Measurements from ENCODE around the gene ZFP3. TPM values are rescaled to one million over a fixed set of nuclear protein-coding genes. Genes with fewer than 3 reads are reported as not detected.
A peak's percentile ranks its signal among the peaks of the same experiment; 100 is the strongest.
"Not testable (repeated sequence)": the region's sequence is repeated elsewhere in the genome, so short reads cannot be mapped to it uniquely, and the experiment has no call there.

The ZFP3 gene
- total RNA-seq (1 to 10 TPM; 4.8 to 7.3 TPM), polyA plus RNA-seq (1 to 10 TPM; 2.3 to 2.6 TPM)
- long read RNA-seq, donor 1, full-length matches to known transcripts = 6 of 6 reads
- long read RNA-seq, donor 1, partial matches to known transcripts = 0 of 6 reads
- long read RNA-seq, donor 1, other reads (novel, unspliced or antisense) = 0 of 6 reads
- long read RNA-seq, donor 2, full-length matches to known transcripts = 2 of 2 reads
- long read RNA-seq, donor 2, partial matches to known transcripts = 0 of 2 reads
- long read RNA-seq, donor 2, other reads (novel, unspliced or antisense) = 0 of 2 reads
- long read RNA-seq, donor 3, full-length matches to known transcripts = 1 of 1 reads
- long read RNA-seq, donor 3, partial matches to known transcripts = 0 of 1 reads
- long read RNA-seq, donor 3, other reads (novel, unspliced or antisense) = 0 of 1 reads
- long read RNA-seq, donor 4, full-length matches to known transcripts = 2 of 2 reads
- long read RNA-seq, donor 4, partial matches to known transcripts = 0 of 2 reads
- long read RNA-seq, donor 4, other reads (novel, unspliced or antisense) = 0 of 2 reads
- long read RNA-seq, donor 5, full-length matches to known transcripts = 4 of 4 reads
- long read RNA-seq, donor 5, partial matches to known transcripts = 0 of 4 reads
- long read RNA-seq, donor 5, other reads (novel, unspliced or antisense) = 0 of 4 reads

DNA sequence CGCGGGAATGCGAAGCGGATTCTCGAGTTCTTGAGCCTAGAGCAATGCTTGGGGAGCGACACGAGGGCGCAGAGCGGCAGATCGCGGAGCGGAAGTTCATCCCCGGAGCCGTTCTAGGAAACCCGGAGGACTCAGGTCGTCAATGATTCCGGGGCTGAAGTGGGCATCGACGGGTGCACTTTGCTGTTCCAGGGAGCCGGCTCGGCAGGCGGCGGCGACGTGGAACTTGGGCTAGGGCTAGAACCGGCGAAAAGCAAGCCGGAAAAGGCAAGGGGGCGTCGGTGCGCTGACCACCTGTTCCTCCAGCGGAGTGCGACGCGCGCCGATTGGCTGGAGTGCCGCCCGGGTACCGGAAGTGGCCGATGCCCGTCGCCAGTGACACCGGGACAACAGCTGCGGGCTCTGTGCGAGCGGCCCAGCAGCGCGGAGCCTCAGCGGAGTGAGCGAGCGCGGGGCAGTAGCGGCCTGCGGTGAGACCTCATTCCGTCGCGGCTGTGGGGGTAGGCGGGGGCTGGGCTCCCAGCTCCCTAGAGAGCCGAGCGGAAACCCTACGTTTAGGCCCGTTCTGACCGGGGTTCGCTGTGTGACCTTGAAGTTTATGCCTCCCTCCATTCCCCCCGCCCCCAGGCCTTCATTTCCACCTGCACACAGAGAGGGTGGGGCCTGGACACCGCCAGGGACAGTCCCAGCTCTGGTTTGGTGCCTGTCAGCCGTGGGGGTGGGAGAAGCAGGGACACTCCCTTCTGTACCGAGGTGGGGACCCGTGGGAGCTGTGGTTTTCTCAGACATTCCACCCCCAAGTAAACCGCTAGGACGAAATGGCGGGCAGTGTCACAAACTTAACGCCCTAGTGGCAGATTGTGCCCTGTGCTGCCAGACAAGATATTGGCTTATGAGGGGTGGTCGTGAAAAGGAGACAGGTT lies at the start of gene ZFP3:
Gene ZFP3, plus strand, starts transcription at position 362 of the 923 bp plus-strand sequence. CDS start 13,038 bp downstream, outside the sequence.
- Histone ChIP-seq H3K27ac (ENCODE audit: low read depth in 1 of 2, low read length in 1 of 2) (peak within 1 kb of the TSS; percentile 89 to 92), H3K36me3 (ENCODE audit: control insufficient read depth in 4 of 4, insufficient read depth in 4 of 4, low read length in 4 of 4) (peaks cover 0 to 2% (median 0%) of the 10 kb centered on the region in 4 donors), H3K4me3 (peak within 1 kb of the TSS; percentile 93), H3K9ac (ENCODE audit: insufficient read depth in 1 of 2, low read length in 2 of 2) (peak within 1 kb of the TSS; percentile 40 to 87), H3K9me3 (ENCODE audit: control insufficient read depth in 4 of 4, insufficient read depth in 3 of 4, low read length in 3 of 4) (peaks cover 0 to 2% (median 0%) of the 10 kb centered on the region in 4 donors), H3K4me1 (ENCODE audit: control insufficient read depth in 5 of 5, insufficient read depth in 5 of 5, low read length in 5 of 5) (peaks cover 0 to 13% (median 8%) of the 10 kb centered on the region in 5 donors), H3K27me3 (ENCODE audit: control insufficient read depth in 3 of 3, insufficient read depth in 3 of 3, low read length in 2 of 3) (no peaks in the 10 kb centered on the region)
- DNase-seq (peak; percentile 85 to 91 (median 86)), ATAC-seq (ENCODE audit: insufficient read depth, low FRiP score) (peak; percentile 90)
- TF ChIP-seq, protein P1, sequence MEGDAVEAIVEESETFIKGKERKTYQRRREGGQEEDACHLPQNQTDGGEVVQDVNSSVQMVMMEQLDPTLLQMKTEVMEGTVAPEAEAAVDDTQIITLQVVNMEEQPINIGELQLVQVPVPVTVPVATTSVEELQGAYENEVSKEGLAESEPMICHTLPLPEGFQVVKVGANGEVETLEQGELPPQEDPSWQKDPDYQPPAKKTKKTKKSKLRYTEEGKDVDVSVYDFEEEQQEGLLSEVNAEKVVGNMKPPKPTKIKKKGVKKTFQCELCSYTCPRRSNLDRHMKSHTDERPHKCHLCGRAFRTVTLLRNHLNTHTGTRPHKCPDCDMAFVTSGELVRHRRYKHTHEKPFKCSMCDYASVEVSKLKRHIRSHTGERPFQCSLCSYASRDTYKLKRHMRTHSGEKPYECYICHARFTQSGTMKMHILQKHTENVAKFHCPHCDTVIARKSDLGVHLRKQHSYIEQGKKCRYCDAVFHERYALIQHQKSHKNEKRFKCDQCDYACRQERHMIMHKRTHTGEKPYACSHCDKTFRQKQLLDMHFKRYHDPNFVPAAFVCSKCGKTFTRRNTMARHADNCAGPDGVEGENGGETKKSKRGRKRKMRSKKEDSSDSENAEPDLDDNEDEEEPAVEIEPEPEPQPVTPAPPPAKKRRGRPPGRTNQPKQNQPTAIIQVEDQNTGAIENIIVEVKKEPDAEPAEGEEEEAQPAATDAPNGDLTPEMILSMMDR (IDR thresholded peaks at IDR 0.05; ENCODE audit: control extremely low read depth, extremely low read depth) = no peak
- 0% methylated on average over 75 of the region's 75 CpGs for WGBS, 2 donors

DNA sequence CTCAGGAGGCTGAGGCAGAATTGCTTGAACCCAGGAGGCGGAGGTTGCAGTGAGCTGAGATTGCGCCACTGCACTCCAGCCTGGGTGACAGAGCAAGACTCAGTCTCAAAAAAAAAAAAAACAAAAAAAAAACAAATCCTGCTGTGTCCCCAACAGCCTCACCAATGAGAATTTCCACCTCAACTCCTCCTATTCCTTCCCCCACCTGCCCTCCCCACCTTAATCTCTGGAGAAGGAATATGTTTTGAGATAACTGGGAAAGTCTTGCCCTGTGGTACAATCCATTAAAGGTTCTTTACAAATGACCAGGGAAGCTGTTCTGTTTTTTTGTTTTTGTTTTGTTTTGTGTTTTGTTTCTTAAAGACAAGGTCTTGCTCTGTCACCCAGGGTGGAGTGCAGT lies 48.1 kb upstream of the ZFP3 start:
- H3K9me3 ChIP-seq (ENCODE audit: control insufficient read depth in 4 of 4, insufficient read depth in 3 of 4, low read length in 3 of 4); ATAC-seq (ENCODE audit: insufficient read depth, low FRiP score); H3K4me1 ChIP-seq (ENCODE audit: control insufficient read depth in 5 of 5, insufficient read depth in 5 of 5, low read length in 5 of 5); H3K4me3 ChIP-seq; H3K36me3 ChIP-seq (ENCODE audit: control insufficient read depth in 4 of 4, insufficient read depth in 4 of 4, low read length in 4 of 4); DNase-seq; H3K27ac ChIP-seq (ENCODE audit: low read depth in 1 of 2, low read length in 1 of 2); H3K9ac ChIP-seq (ENCODE audit: insufficient read depth in 1 of 2, low read length in 2 of 2): not testable (repeated sequence)
- peaks cover 0 to 12% (median 0%) of the 10 kb centered on the region in 3 donors for H3K27me3 ChIP-seq (ENCODE audit: control insufficient read depth in 3 of 3, insufficient read depth in 3 of 3, low read length in 2 of 3)
- 51 to 83% methylated on average over 2 of the region's 2 CpGs for WGBS, 2 donors

DNA sequence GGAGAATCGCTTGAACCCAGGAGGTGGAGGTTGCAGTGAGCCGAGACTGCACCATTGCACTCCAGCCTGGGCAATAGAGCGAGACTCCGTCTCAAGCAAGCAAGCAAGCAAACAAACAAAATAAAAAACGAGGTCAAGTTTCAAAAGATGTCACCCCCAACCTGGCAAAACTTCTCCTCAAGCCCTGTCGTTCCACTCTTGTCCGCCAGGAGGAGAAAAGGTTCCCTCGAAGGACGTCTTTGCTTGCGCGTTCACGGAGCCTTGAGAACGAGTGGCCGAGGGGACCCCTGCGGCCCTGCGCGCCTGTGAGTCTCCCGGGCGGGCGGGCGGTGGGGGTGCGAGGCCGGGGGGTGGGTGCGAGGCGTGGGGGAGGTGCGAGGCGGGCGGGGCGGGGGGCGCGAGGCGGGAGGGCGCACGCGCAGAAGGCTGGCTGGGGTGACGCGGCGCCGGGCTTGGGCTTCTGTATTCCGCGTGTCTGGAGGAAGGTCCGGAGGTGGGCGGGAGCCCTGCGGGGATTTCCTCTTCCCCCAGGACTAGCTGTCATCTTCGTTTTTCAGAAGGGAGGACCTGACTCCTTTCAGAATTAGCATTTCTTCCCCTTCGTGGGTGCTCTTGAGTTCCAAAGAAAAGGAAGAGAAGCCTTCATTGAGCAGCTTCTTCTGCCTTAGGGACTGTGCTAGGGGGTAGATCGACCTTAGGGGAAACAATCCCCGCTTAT lies 46.7 kb upstream of the ZFP3 start:
- H3K36me3 ChIP-seq (ENCODE audit: control insufficient read depth in 4 of 4, insufficient read depth in 4 of 4, low read length in 4 of 4) = no peaks in the 10 kb centered on the region
- H3K27ac ChIP-seq (ENCODE audit: low read depth in 1 of 2, low read length in 1 of 2) = peak overlapping the region in 1 of 2 donors; percentile 52
- DNase-seq (peak; percentile 93 to 95 (median 94)), ATAC-seq (ENCODE audit: insufficient read depth, low FRiP score) (peak; percentile 76)
- peaks cover 0 to 5% (median 0%) of the 10 kb centered on the region in 5 donors for H3K4me1 ChIP-seq (ENCODE audit: control insufficient read depth in 5 of 5, insufficient read depth in 5 of 5, low read length in 5 of 5)
- H3K4me3 ChIP-seq = peak overlapping the region; percentile 8
- no peaks in the 10 kb centered on the region for H3K9me3 ChIP-seq (ENCODE audit: control insufficient read depth in 4 of 4, insufficient read depth in 3 of 4, low read length in 3 of 4)
- peaks cover 0 to 12% (median 0%) of the 10 kb centered on the region in 3 donors for H3K27me3 ChIP-seq (ENCODE audit: control insufficient read depth in 3 of 3, insufficient read depth in 3 of 3, low read length in 2 of 3)
- TF ChIP-seq, protein P1 (IDR thresholded peaks at IDR 0.05; ENCODE audit: control extremely low read depth, extremely low read depth) = peak; percentile 74
- WGBS, 2 donors = 4 to 6% methylated on average over 35 to 48 of the region's 48 CpGs
- H3K9ac ChIP-seq (ENCODE audit: insufficient read depth in 1 of 2, low read length in 2 of 2) = peak overlapping the region in 1 of 2 donors; percentile 82

Data from lung (tissue), 16 donors.